BJ (cell line): ENCODE measurements around the gene RPL5. TPM values are rescaled to one million over a fixed set of nuclear protein-coding genes. Genes with fewer than 3 reads are reported as not detected.

Experiments used
- CTCF ChIA-PET: fragments of 350-600 bp; formaldehyde crosslinking; extraction: SDS; loops from one replicate; lab custom pipeline; 2021; ENCODE audit warnings: antibody characterized with exemption, inconsistent platforms; lab: Yijun Ruan, JAX
- POLR2A ChIA-PET: fragments of 300-600 bp; sonication (Branson Sonifier 250); formaldehyde crosslinking; extraction: SDS; loops from one replicate; lab custom pipeline; 2021; ENCODE audit warnings: antibody characterized with exemption; lab: Charles Lee
- DNase-seq: peaks from one replicate; pipeline ENCODE4 v3.0.0-alpha.2; 2011; ENCODE audit warnings: low read depth
- H3K27me3 ChIP-seq: 2 replicates; pipeline ENCODE4 v1.6.0; 2011; ENCODE audit warnings: low read length; ENCODE audit not compliant: control insufficient read depth, insufficient read depth
- H3K36me3 ChIP-seq: 2 replicates; pipeline ENCODE4 v1.5.1; 2011; ENCODE audit warnings: low read length; ENCODE audit not compliant: control insufficient read depth, insufficient read depth
- H3K4me3 ChIP-seq: 2 replicates; pipeline ENCODE4 v1.5.1; 2011; ENCODE audit warnings: low read depth, mild to moderate bottlenecking, control low read depth, low read length
- CTCF ChIP-seq: IDR thresholded peaks from 2 replicates; pipeline ENCODE4 v1.5.1; 2011; ENCODE audit warnings: low read depth, mild to moderate bottlenecking, control low read depth, inconsistent platforms, low read length, moderate library complexity; ENCODE audit not compliant: insufficient read depth
- polyA plus RNA-seq: library from polyadenylated mRNA; depleted of rRNA; stranded (reverse); fragments of >200 nt; gene quantifications from 2 replicates; pipeline ENCODE4 v1.2.3, GENCODE V29; 2011

Gene RPL5
- polyA plus RNA-seq, 1 experiment: 1,389 TPM

DNA sequence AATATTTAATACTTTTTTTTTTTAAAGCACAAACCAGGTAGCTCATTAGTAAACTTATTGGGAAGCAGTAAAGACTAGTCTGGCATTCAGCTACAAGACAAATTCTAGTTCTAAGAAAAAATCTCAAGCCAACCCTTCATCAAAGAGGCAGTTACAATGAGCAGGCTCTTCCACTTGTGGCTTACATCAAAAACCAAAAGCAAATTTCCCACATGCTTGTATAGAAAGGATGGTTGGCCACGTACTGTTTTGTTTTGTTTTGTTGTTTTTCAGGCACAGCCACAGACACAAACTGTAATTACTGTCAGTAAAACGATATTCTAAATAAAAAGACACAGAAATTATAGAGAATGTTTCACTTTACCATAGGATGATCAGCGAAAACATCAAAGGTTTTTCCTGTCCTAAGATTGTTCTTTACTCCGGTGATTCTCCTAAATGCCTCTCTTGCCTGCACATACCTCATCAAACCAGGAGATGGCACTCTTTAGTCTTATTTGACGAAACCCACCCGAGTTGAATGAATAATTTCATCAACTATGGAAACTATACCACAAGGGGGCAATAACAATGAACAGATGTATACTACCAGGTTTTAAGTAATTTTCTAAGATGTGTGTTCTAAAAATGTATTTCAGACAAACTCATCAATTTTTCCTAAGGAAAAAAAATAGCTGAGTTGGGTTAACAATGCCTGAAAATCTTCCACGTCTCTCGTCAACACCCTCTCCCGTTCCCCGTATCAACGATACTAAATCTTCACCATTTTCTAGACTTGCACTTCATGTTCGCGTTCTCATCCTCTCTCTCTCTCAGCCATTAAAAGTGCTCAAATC lies 26.9 kb downstream of the RPL5 start:
- POLR2A ChIA-PET: no interaction called here
- TF ChIP-seq CTCF: peak; percentile 82

GRCh38 chr1:92859400-92860039 lies 27.7 kb downstream of the RPL5 start:
- Histone ChIP-seq H3K36me3 (no peaks in the 10 kb centered on the region), H3K4me3 (no peak overlapping the region), H3K27me3 (no peaks in the 10 kb centered on the region)
- no peak for DNase-seq
- TF ChIP-seq CTCF: no peak
- ChIA-PET POLR2A (no interaction called here), CTCF (interaction anchor here (0.7 to 6.5 kb wide), 30 partner anchors 8 to 232 kb away, joined by 3 to 134 read pairs (median 4); partner anchors contain the start of gene DIPK1A)

More for the DNA sequence above, 26.9 kb downstream of the RPL5 start:
- no peaks in the 10 kb centered on the region for H3K27me3 ChIP-seq
- H3K36me3 ChIP-seq: no peaks in the 10 kb centered on the region
- DNase-seq: peak; percentile 36
- no peak overlapping the region for H3K4me3 ChIP-seq
- CTCF ChIA-PET: interaction anchor here (0.6 to 6.5 kb wide), 35 partner anchors 8 to 233 kb away, joined by 3 to 134 read pairs (median 4); partner anchors contain the start of gene DIPK1A

DNA sequence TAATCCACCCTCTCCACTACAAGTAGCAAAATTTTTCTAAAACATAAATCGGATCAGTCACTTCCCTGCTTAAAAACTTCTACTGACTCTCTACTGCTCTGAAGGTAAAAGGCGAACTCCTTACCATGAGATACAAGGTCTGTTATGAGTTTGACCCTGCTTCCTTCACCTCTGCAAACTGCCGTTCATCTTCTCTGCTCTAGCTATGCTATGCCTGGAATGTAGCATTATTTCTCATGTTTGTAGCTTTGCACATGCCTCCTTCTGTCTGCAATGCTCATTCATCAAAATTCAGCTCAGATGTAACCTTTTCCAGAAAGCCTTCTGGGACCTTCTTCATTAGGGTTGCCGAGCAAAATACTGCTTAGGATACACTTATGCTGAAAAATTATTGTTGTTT lies 30.8 kb downstream of the RPL5 start:
- ChIA-PET CTCF (interaction anchor here (0.8 to 6.5 kb wide), 5 partner anchors 44 to 139 kb away, joined by 3 to 134 read pairs (median 3); partner anchors contain the start of gene DIPK1A), POLR2A (no interaction called here)
- Histone ChIP-seq H3K4me3 (no peak overlapping the region), H3K27me3 (no peaks in the 10 kb centered on the region), H3K36me3 (no peaks in the 10 kb centered on the region)
- DNase-seq: no peak
- TF ChIP-seq CTCF: no peak

DNA sequence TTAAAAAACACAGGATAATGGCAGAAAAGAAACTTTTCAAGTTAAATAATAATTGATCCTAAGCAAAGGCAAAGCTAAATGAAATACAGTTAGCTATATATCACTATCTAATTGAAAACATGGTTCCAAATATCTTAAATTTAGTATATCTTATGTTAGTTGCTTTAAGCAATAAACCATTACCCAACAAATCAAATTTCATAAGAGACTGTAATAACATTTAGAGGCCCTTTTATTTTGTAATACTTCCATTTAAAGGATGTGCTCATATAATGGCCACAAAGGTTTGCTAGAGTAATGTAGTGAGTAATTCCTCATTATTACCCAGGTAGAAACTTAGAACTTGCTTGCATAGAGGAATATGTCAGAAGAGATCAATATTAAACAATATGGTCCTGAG lies 32.3 kb downstream of the RPL5 start:
- no peak for TF ChIP-seq CTCF
- CTCF ChIA-PET: interaction anchor here (1.0 to 6.5 kb wide), 4 partner anchors 15 to 137 kb away, joined by 3 to 134 read pairs (median 19); partner anchors contain the start of gene DIPK1A
- no peak for DNase-seq
- Histone ChIP-seq H3K4me3 (no peak overlapping the region), H3K36me3 (no peaks in the 10 kb centered on the region), H3K27me3 (no peaks in the 10 kb centered on the region)
- POLR2A ChIA-PET: interaction anchor here (0.6 kb wide), 1 partner anchor 152 kb away, joined by 7 read pairs; no protein-coding TSS in a partner anchor

DNA sequence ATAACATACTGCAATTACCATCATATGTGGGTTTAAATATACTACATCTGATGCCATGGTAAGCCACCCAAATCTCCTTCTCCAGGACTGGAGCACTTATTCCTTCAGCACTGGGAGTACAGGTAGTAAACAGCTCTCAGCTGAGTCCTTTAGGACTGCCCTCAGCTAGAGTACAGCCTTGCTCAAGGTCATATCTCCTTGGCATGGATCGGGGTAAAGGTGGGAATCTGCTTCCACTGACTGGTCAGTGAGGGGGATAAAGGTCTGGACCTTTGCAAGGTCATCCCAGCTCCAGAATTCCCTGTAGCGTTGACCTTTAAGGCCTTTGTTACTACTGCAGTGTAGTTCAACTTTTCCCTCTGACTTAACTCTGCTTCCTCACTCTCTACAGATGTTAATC lies 38.8 kb downstream of the RPL5 start:
- ChIA-PET CTCF (interaction anchor here (0.6 to 3.0 kb wide), 4 partner anchors 11 to 122 kb away, joined by 3 to 18 read pairs (median 4); no protein-coding TSS in a partner anchor), POLR2A (no interaction called here)
- no peak overlapping the region for H3K4me3 ChIP-seq
- no peaks in the 10 kb centered on the region for H3K36me3 ChIP-seq
- no peaks in the 10 kb centered on the region for H3K27me3 ChIP-seq
- DNase-seq: no peak
- TF ChIP-seq CTCF: no peak
